Heart left ventricle (tissue), 16 donors: ENCODE measurements around the gene CLMN. TPM values are rescaled to one million over a fixed set of nuclear protein-coding genes. Genes with fewer than 3 reads are reported as not detected.

Experiments used
- ATAC-seq, 4 donors: fragments of 200-7000 bp; cut with Tn5 transposase; one replicate each; pipeline ENCODE4 v1.9.1; 2020 to 2022; ENCODE audit warnings: moderate library complexity in 4 of 4, mild to moderate bottlenecking in 3 of 4, moderate number of reproducible peaks in 1 of 4
- DNase-seq, 5 donors: peaks; one replicate each; pipeline ENCODE4 v3.0.0-alpha.2; 2020
- H3K27ac ChIP-seq, 12 donors: fragments of 200-600 bp; sonication (generic) in 4 of 12; one replicate each; pipeline versions ENCODE4 v1.5.0 to v1.8.0; 2016 to 2022; ENCODE audit warnings: mild to moderate bottlenecking in 2 of 12
- H3K27me3 ChIP-seq, 9 donors: fragments of 200-600 bp; sonication (generic) in 2 of 9; one replicate each; pipeline versions ENCODE4 v1.5.1 to v1.8.0; 2016 to 2022; ENCODE audit warnings: mild to moderate bottlenecking in 3 of 9
- H3K36me3 ChIP-seq, 9 donors: fragments of 200-600 bp; sonication (generic) in 2 of 9; one replicate each; pipeline versions ENCODE4 v1.5.0 to v1.8.0; 2018 to 2022; ENCODE audit warnings: mild to moderate bottlenecking in 2 of 9
- H3K4me1 ChIP-seq, 12 donors: fragments of 200-600 bp; sonication (generic) in 4 of 12; one replicate each; pipeline versions ENCODE4 v1.5.0 to v1.8.0; 2016 to 2022; ENCODE audit warnings: mild to moderate bottlenecking in 3 of 12
- H3K4me3 ChIP-seq, 12 donors: fragments of 200-600 bp; sonication (generic) in 4 of 12; one replicate each; pipeline versions ENCODE4 v1.5.0 to v1.8.0; 2017 to 2022; ENCODE audit warnings: mild to moderate bottlenecking in 9 of 12, moderate library complexity in 4 of 12
- H3K9me3 ChIP-seq, 12 donors: fragments of 200-600 bp; sonication (generic) in 4 of 12; one replicate each; pipeline versions ENCODE4 v1.5.0 to v1.8.0; 2016 to 2022; ENCODE audit warnings: mild to moderate bottlenecking in 1 of 12
- POLR2A ChIP-seq, 2 donors: fragments of 450-650 bp; IDR thresholded peaks; one replicate each; pipeline ENCODE4 v1.6.1; 2017; ENCODE audit warnings: antibody characterized with exemption in 2 of 2, mild to moderate bottlenecking in 2 of 2, moderate library complexity in 2 of 2
- WGBS, 4 donors: extraction: QIAGEN DNeasy Blood & Tissue Kit in 2 of 4; methylation state at CpG; one replicate each; pipeline versions ENCODE4 v1.1.5 to v1.1.7; 2013 to 2018; 5-methylcytosine and 5-hydroxymethylcytosine counted together
- intact Hi-C, 10 donors: fragments of 100-400 bp; cut with DNase I; formaldehyde crosslinking; loops; one replicate each; pipeline versions ENCODE4 v1.11.1 to v1.14.2; 2022
- polyA plus RNA-seq, 2 donors: library from polyadenylated mRNA; stranded (reverse); fragments of 200-250 nt; gene quantifications; one replicate each; pipeline ENCODE4 v1.2.3, GENCODE V29; 2013
- total RNA-seq, 9 donors: library from RNA; depleted of rRNA in 2 of 9; stranded (reverse); fragments of >200 nt in 2 of 9; fragmentation: NEBNext Ultra II Directional in 3 of 9; extraction: Animal tissue kit (Norgen Biotek cat#: 25700) in 3 of 9; gene quantifications; one replicate each; pipeline versions ENCODE4 v1.1.0 to v1.2.4, GENCODE V29; 2016 to 2023
- TF ChIP-seq, protein P1 (sequence below), 12 donors: fragments of 200-600 bp; sonication (generic) in 4 of 12; IDR thresholded peaks; one replicate each; pipeline versions ENCODE4 v1.5.0 to v1.8.0; 2018 to 2022; ENCODE audit warnings: antibody characterized with exemption in 12 of 12, mild to moderate bottlenecking in 5 of 12
- donor health status: ischemic (EF 13 %, LVEDD 7.1; RV severe dilation, severe dysfunction).
- donor health status: healthy with polysubstance abuse.
- donor health status: DM: no; HTN: yes; CAD: no.
- donor health status: DM: no; HTN: no; CAD: no.
- donor health status: ischemic (EF 25% LVEDD 6.9; RV normal size, moderate dysfunction).
- donor health status: ischemic (EF 25% LVEDD 5.7; RV mildly dilated, moderate dysfunction).
- donor health status: healthy.
- donor health status: DM: yes; HTN: yes; CAD: no.
- donor health status: ischemic (EF 35%, LVEDD 5.7; RV mildly dilated, moderate dysfunction).
- donor health status: nonischemic (EF 11% LVEDD 7.7; RV severe dilation, severe dysfunction).
- donor health status: DM: yes; HTN: yes; CAD: no.
- donor health status: PGD.
- donor health status: ischemic (EF 29% LVEDD 5.4; RV normal size, mild dysfunction).
- donor health status: nonischemic (EF 23%, LVEDD 6.1; RV moderate dilation, normal function).

The CLMN gene
- total and polyA plus RNA-seq, 11 donors = 3.1 to 10.2 (median 6.7) TPM

DNA sequence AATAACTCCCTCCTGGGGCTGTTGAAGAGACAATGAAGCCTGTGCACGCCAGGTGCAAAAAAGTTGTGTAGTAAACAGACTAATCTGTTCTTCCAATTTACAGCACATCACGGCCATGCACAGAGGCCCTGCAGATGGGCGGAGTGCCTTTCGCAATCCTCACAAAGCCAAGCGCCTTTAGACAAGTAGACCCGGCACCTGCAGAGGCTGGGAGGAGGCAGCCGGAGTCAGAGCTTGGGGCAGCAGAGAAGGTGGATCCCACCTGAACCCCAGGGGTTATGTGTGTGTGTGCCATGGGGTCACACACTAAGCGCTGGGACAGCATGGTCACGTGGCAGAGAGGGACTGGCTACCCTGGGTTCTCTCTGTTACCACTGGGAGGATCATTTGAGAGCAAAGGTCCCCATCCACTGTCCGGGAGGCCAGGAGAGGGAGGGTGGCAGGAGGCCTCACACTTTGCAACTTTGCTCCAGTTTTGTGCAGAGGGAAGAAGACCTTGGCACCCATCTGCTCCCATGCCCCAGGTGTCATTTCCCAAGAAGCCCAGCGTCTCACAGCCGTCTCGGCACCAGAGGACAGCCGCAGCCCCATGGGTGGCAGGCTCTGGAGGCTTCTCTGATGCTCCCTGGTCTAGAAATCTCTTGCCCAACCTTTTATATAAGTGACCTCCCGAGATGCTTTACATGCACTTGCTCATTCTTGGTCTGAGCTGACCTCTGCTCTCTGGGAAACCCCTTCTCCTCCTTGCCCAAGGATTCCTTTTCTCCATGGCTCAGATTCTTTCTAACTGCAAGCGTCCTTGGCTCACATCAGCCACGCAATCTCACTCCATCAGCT, 82.4 kb downstream of the CLMN start:
- peak in 1 of 4 donors; percentile 3 for ATAC-seq
- intact Hi-C loops = loop anchor here in 2 of 10 donors (10.0 kb wide), 2 partner anchors 177 to 197 kb away; no protein-coding TSS in a partner anchor
- Histone ChIP-seq H3K4me1 (peaks cover 0 to 44% (median 13%) of the 10 kb centered on the region in 12 donors), H3K36me3 (no peaks in the 10 kb centered on the region), H3K9me3 (no peaks in the 10 kb centered on the region), H3K4me3 (no peak overlapping the region), H3K27ac (peak overlapping the region in 1 of 12 donors; percentile 26), H3K27me3 (peaks cover 0 to 8% (median 0%) of the 10 kb centered on the region in 9 donors)
- no peak for DNase-seq
- 80 to 87% (median 84%) methylated on average over 12 to 17 of the region's 17 CpGs for WGBS, 4 donors
- TF ChIP-seq, protein P1, sequence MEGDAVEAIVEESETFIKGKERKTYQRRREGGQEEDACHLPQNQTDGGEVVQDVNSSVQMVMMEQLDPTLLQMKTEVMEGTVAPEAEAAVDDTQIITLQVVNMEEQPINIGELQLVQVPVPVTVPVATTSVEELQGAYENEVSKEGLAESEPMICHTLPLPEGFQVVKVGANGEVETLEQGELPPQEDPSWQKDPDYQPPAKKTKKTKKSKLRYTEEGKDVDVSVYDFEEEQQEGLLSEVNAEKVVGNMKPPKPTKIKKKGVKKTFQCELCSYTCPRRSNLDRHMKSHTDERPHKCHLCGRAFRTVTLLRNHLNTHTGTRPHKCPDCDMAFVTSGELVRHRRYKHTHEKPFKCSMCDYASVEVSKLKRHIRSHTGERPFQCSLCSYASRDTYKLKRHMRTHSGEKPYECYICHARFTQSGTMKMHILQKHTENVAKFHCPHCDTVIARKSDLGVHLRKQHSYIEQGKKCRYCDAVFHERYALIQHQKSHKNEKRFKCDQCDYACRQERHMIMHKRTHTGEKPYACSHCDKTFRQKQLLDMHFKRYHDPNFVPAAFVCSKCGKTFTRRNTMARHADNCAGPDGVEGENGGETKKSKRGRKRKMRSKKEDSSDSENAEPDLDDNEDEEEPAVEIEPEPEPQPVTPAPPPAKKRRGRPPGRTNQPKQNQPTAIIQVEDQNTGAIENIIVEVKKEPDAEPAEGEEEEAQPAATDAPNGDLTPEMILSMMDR (IDR thresholded peaks at IDR 0.05) = no peak
- no peak for TF ChIP-seq POLR2A (IDR thresholded peaks at IDR 0.05)

GRCh38 chr14:95236221-95236620, 83.5 kb downstream of the CLMN start:
- no peaks in the 10 kb centered on the region for H3K9me3 ChIP-seq
- DNase-seq = no peak
- intact Hi-C loops = loop anchor here in 2 of 10 donors (10.0 kb wide), 2 partner anchors 179 to 199 kb away; no protein-coding TSS in a partner anchor
- peaks cover 0 to 52% (median 13%) of the 10 kb centered on the region in 12 donors for H3K4me1 ChIP-seq
- no peak overlapping the region for H3K4me3 ChIP-seq
- WGBS, 4 donors = 67 to 77% (median 74%) methylated on average over 11 to 12 of the region's 12 CpGs
- no peaks in the 10 kb centered on the region for H3K36me3 ChIP-seq
- TF ChIP-seq, protein P1 (IDR thresholded peaks at IDR 0.05) = no peak
- TF ChIP-seq POLR2A (IDR thresholded peaks at IDR 0.05) = no peak
- H3K27me3 ChIP-seq = peaks cover 0 to 11% (median 0%) of the 10 kb centered on the region in 9 donors
- H3K27ac ChIP-seq = no peak overlapping the region
- no peak for ATAC-seq

DNA sequence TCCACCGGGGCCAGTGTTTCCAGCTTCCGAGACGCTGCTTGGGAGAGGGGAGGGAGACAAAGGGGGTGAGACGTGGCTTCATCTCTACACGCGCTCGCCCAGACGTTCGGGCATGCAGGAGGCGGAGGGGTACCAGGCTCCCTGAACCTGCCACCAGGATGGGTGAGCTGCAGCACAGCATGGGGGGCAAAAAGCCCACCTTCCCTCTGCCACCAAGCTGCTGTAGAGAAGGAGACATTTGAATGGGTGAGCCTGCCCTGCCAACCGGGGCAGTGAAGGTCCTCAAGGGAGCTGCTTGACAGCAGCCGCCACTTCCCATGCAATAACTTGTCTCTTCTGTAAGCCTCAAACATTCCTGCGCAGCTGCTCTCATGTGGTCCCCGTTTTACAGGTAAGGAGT, 83.9 kb downstream of the CLMN start:
- Histone ChIP-seq H3K27ac (no peak overlapping the region), H3K4me3 (no peak overlapping the region), H3K27me3 (peaks cover 0 to 15% (median 0%) of the 10 kb centered on the region in 9 donors), H3K36me3 (no peaks in the 10 kb centered on the region), H3K9me3 (no peaks in the 10 kb centered on the region), H3K4me1 (peaks cover 0 to 52% (median 13%) of the 10 kb centered on the region in 12 donors)
- intact Hi-C loops = loop anchor here in 2 of 10 donors (10.0 kb wide), 2 partner anchors 179 to 199 kb away; no protein-coding TSS in a partner anchor
- ATAC-seq (no peak), DNase-seq (no peak)
- TF ChIP-seq, protein P1 (IDR thresholded peaks at IDR 0.05) = no peak
- no peak for TF ChIP-seq POLR2A (IDR thresholded peaks at IDR 0.05)
- 88 to 97% (median 91%) methylated on average over 12 to 14 of the region's 14 CpGs for WGBS, 4 donors

DNA sequence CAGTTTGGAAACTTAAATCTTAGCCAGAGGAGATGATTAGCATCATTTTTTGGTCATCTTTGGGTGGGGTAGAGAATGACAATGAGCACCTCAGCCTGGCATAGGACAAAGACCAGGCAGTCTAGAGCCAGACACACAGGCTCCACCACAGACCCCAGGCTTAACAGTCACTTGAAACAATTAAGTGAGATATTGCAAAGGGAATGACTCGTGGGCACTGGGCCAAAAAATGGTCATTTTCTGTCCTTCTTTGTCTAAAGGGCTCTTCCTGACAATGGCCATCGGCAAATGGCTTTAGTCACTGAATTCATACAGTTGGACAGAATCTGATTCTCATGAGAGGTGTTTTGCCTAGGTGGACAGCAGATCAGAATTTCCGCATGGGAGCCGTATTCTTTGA, 84.4 kb downstream of the CLMN start:
- DNase-seq = no peak
- Histone ChIP-seq H3K36me3 (no peaks in the 10 kb centered on the region), H3K4me1 (peaks cover 0 to 52% (median 13%) of the 10 kb centered on the region in 12 donors), H3K27ac (no peak overlapping the region), H3K9me3 (no peaks in the 10 kb centered on the region), H3K27me3 (peaks cover 0 to 18% (median 0%) of the 10 kb centered on the region in 9 donors), H3K4me3 (no peak overlapping the region)
- intact Hi-C loops = loop anchor here in 2 of 10 donors (10.0 kb wide), 2 partner anchors 179 to 199 kb away; no protein-coding TSS in a partner anchor
- TF ChIP-seq POLR2A (IDR thresholded peaks at IDR 0.05) = no peak
- TF ChIP-seq, protein P1 (IDR thresholded peaks at IDR 0.05) = no peak
- WGBS, 4 donors = 75 to 86% (median 85%) methylated on average over 4 of the region's 4 CpGs
- ATAC-seq = no peak
